Activated CD8-positive, alpha-beta memory T cell treated with anti-CD3 and anti-CD28 coated beads, Interleukin-2, amount 50 U/mL, for 1 hour (primary cell): ENCODE measurements around the gene CTBP2.
"Not testable (repeated sequence)": the region's sequence is repeated elsewhere in the genome, so short reads cannot be mapped to it uniquely, and the experiment has no call there.

ENCODE experiments used
- DNase-seq: peaks from one replicate; pipeline ENCODE4 v3.0.0-alpha.2; 2020; ENCODE audit errors: extremely low read depth

CTBP2 gene

GRCh38 chr10:125158601-125159485 is 1.5 kb downstream of the CTBP2 start:
- no peak for DNase-seq

DNA sequence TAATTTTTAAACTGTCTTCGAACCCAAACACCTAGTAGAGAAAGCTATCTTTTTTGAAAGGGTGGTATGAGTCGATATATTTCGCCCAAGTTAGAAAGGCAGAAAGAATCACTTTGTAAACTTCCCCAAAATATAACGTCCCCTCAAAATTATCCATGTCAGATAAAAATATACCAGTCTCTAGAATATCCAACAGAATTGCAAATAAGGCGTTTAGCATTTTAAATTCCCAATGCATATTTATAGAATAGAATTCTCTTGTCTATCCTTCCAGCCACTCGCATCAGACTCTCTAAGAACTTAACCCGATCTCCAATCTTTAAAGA is 2.1 kb downstream of the CTBP2 start:
- no peak for DNase-seq

GRCh38 chr10:125157505-125157904 is 2.9 kb downstream of the CTBP2 start:
- no peak for DNase-seq

- no peak for DNase-seq
Observed at GRCh38 chr10:125156739-125157480, 3.5 kb downstream of the CTBP2 start.

DNA sequence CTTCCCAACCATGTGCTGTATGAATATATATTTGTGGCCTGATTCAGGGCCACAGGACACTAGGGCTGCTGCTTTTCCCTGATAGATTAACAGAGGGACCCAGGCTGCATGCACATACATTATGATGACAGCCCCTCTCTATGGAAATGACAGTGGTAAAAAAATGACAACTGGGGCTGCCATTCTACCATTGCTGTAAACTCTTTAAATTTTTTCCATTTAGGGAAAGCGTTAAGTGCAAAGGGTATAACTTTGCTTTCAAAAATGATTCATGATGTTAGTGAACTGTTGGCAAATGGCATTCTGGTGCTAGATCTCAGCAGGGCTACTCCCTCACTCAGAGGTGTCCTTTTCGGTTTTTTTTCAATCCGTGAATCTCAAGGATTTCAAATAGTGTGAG is 4.2 kb downstream of the CTBP2 start:
- no peak for DNase-seq

DNA sequence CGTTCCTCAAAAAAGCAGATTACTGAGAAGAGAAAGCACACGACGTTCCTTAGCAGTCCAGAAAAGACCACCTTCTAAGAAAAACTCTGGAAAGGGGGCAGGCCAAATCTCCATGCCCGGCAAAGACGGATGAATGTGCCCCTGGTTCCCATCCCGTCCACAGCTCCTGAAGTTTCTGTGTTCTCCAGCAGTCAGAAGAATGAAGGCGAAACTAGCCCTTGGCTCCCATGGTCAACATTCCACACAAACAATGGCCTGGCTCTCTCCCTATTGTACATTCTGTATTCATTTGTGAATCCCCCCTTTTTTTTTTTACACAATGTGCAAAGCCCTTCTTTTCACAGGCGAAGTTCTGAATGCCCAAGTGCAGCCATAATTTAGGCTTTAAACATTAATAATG is 5.3 kb downstream of the CTBP2 start:
- DNase-seq = no peak

- no peak for DNase-seq
Observed at GRCh38 chr10:125154529-125154928, 5.8 kb downstream of the CTBP2 start.

DNA sequence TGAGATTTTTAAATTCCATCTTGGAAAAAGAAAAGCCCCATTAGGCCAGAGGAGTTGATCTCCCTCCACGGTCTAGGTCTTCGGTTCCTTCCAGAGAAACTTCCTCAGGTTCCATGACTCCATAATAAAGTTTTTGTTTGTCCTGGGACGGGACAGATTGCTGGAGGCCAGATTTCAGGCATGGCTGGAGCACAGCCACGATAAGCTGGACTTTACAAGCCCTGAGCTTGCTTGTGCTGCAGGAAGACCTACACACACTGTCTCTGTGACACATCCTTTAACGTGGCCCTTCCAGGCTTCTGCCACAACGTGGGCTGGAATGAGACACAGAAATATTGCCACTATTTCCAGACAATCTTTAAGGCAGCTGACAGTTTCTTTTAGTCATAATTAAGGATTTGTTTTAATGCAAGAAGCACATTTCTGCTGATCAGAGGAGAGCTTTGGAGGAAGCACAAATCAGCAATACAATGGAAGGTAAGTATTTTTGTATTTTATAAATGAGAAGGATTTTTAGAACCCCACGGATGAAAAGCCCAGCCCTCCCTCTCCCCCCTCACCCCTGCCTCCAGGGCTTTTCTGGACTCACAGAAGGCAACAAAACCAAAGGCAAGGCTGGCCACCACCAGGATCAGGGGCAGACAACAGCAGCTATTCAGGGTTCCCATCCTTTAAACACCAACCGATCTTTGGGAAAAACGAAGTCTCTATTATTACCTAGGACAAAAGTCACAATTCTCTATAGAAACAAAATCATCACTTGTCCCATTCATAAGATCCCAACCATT is 6.5 kb downstream of the CTBP2 start:
- no peak for DNase-seq

GRCh38 chr10:125152450-125153368 is 7.7 kb downstream of the CTBP2 start:
- no peak for DNase-seq

- DNase-seq = no peak
Observed at GRCh38 chr10:125151553-125152449, 8.6 kb downstream of the CTBP2 start.

GRCh38 chr10:125151170-125151552 is 9.2 kb downstream of the CTBP2 start:
- DNase-seq = no peak

DNA sequence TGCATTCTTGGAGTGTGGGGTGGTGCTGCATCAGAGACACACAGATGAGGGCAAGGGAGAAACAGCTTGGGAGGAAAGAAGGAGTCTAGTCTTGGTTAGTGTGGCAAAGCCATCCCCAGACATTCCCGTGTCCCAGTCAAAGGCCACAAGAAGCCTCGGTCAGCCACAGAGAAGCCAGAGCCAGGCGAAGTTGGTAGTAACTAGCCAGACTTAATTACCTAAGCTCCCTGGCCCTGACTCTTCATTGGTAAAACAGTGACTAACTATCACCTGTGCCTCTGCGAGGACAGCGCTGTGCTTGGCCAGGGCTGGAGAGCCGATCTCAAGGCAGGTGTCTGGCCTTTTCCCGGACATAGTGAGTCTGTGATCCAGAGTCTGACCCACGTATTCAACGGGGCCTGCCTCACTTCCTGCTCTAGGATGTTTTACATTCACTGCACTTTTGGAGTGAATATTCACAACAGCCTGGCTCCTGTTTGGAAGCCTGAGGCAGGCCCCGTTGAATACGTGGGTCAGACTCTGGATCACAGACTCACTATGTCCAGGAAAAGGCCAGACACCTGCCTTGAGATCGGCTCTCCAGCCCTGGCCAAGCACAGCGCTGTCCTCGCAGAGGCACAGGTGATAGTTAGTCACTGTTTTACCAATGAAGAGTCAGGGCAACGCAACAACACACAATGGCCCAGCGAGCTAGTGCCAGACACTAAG is 9.8 kb downstream of the CTBP2 start:
- not testable (repeated sequence) for DNase-seq

DNA sequence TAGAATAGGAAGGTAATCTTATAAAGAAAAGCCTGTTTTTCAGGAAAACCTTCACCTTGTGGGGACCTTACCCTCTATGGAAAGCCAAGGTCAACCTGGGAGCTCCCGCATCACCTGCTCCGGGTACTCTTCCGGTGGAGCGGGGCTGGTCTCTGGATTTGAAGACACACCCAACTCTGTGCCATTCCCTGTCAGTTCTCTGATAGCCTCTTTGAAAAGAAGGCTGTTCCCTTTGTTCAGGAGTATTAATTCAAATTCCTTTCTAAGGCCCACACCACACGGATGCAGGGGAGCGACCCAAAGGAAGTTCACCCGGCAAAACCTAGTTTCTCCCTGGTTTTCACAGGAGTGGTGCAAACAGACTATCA is 10.7 kb downstream of the CTBP2 start:
- DNase-seq = no peak

GRCh38 chr10:125149036-125149679 is 11.2 kb downstream of the CTBP2 start:
- DNase-seq = no peak

DNA sequence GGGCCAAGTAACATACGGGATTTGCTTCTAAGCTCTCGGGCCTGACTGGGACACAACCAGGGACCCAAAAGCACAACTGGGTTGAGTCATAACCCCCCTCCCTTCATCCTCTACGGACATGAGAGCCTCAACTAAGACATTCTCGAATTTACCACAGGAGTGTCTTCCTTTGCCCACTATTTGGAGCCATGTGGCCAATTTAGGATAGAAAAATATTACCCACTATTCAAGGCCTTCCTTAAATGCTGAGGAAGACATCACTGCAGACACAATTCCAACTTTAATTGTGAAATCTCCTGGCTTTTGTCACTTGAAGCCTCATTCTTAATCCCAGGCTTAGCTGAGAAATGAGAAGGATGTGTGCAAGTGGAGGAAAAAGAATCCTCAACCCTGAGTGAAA is 11.8 kb downstream of the CTBP2 start:
- no peak for DNase-seq

GRCh38 chr10:125147971-125148439 is 12.4 kb downstream of the CTBP2 start:
- DNase-seq = no peak

DNA sequence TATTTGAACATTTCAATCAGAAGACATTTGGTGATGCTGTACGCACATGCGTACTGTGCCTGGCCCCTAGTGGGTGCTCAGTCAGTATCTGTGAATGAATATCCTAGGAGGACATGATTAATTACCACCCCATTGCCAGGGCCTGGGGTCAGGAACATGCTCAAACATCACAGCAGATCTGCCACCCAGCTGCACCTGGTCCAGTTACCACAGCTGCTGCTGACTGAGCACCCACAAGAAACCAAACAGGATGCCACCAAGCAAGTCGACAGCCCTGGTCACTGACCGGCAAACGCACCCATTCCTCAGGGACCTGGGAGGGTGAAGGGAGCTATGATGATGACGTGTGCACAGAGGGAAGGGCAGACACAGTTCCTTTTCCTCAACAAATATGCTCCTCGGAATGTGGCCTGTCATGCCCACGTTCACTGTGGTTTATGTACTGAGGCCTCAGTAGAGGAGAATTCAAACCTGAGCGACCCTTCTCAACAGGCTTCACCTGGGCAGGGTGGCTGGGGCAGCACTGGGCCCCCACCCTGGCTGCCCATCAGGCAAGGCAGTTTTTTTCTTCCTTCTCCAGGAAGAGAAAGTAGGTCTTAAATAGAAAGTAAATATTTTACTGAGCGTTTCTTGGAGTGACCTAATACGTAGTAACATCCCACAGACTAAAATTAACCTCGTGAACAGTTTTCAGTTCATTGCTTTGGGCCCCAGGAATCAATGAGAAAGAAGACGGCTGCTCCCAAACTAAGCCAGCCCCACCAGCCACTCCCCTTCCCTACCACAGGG is 13.4 kb downstream of the CTBP2 start:
- DNase-seq = no peak

DNA sequence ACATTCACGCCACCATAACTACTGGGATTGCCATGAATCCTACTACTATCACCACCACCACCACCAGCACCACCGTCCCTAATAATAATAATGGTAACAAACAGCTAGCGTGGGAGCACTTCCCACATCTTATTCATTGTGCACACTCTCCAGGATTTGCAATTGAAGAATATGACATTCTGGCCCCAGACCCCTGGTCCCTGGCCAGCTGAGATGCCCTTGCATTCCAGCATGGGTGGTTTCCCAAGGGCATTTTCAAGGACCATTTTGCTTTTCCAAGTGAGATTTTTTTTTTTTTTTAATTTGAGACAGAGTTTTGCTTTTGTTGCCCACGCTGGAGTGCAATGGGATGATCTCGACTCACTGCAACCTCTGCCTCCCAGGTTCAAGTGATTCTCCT is 14.7 kb downstream of the CTBP2 start:
- no peak for DNase-seq
